ENCODE results near the gene GULP1.

GULP1 gene, protein sequence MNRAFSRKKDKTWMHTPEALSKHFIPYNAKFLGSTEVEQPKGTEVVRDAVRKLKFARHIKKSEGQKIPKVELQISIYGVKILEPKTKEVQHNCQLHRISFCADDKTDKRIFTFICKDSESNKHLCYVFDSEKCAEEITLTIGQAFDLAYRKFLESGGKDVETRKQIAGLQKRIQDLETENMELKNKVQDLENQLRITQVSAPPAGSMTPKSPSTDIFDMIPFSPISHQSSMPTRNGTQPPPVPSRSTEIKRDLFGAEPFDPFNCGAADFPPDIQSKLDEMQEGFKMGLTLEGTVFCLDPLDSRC

DNA sequence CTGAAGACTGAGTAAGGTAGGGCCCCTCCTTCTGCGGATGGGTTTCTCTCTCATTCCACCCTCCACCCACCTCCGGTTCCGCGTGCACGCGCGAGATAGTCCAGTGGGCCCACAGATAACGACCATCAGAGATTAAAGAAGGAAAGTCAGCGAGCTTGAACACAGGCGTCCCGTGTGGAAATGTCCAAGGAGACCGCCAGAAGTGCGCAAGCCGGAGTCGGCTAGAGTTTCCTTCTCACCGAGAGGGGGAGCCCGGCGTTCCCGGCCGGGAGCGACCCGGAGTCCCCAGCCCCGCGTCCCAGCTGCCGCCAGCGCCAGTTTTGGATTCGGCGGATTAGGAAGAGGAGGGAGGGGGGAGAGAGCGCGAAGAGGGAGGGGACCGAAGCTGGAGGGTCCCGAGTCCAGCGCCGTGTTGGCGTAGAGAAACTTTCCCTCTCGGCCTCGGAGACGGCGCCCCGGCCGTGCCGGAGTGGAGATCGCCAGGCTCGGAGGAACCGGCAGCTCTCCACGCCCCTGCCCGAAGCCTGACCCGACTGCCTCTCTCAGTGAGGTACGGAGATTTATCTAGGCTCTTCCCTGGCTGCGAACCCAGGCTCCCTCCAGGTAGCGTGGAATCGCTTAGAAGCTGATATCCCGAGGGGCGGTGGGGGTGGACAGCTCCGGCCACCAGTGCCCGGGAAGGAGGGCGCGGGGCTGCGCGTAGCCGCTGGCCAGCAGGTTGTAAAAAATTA is at the start of gene GULP1:
Gene GULP1 (plus strand): TSS at position 258 of the 731 bp plus-strand sequence. CDS start 185,829 bp downstream, outside the sequence.
- H3K4me3 ChIP-seq (replicated peaks; ENCODE audit: low read depth, low read length), result peak within 1 kb of the TSS; percentile 90
- peak; percentile 31 for DNase-seq (ENCODE audit: extremely low read depth, low read depth)
- TF ChIP-seq, protein P1, sequence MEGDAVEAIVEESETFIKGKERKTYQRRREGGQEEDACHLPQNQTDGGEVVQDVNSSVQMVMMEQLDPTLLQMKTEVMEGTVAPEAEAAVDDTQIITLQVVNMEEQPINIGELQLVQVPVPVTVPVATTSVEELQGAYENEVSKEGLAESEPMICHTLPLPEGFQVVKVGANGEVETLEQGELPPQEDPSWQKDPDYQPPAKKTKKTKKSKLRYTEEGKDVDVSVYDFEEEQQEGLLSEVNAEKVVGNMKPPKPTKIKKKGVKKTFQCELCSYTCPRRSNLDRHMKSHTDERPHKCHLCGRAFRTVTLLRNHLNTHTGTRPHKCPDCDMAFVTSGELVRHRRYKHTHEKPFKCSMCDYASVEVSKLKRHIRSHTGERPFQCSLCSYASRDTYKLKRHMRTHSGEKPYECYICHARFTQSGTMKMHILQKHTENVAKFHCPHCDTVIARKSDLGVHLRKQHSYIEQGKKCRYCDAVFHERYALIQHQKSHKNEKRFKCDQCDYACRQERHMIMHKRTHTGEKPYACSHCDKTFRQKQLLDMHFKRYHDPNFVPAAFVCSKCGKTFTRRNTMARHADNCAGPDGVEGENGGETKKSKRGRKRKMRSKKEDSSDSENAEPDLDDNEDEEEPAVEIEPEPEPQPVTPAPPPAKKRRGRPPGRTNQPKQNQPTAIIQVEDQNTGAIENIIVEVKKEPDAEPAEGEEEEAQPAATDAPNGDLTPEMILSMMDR (IDR thresholded peaks at IDR 0.05; ENCODE audit: low read depth, low read length, missing control alignments), result peak; percentile 74

DNA sequence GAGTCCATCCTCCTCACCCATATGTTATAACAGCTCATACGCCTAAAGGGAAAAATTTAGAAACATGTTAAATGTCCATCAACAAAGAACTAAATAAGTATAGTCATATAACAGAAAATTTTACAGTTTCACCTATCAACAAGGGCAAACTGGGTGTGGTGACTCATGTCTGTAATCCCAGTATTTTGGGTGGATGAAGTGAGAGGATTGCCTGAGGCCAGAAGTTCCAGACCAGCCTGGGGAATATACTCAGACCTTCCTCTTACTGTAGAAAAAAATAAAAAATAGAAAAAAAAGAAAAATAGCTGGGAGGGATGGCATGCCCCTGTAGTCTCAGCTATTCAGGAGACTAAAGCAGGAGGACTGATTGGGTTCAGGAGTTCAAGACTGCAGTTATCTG is 48.3 kb upstream of the GULP1 start:
- no peak overlapping the region for H3K4me3 ChIP-seq (replicated peaks; ENCODE audit: low read depth, low read length)
- no peak for DNase-seq (ENCODE audit: extremely low read depth, low read depth)
- TF ChIP-seq, protein P1 (IDR thresholded peaks at IDR 0.05; ENCODE audit: low read depth, low read length, missing control alignments), result no peak

DNA sequence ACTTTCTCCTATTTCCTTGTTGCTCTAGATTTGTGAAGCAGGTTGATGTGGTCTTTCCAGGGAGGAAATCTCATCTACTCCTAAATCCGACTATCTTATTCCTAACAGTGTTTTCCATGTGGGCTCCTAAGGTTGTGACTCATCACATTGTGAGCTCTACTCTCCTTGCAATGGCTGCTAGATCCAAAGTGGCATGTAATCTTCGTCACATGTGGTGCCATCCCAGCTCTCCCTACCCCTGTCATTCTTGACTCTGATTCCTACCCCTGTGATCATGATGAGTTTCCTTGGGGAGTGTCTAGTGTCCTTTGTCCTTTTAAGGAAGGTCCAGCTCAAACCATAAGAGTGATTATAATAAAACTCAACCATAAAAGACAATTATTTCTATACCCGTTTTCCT is 47.3 kb upstream of the GULP1 start:
- no peak overlapping the region for H3K4me3 ChIP-seq (replicated peaks; ENCODE audit: low read depth, low read length)
- DNase-seq (ENCODE audit: extremely low read depth, low read depth), result peak; percentile 7

DNA sequence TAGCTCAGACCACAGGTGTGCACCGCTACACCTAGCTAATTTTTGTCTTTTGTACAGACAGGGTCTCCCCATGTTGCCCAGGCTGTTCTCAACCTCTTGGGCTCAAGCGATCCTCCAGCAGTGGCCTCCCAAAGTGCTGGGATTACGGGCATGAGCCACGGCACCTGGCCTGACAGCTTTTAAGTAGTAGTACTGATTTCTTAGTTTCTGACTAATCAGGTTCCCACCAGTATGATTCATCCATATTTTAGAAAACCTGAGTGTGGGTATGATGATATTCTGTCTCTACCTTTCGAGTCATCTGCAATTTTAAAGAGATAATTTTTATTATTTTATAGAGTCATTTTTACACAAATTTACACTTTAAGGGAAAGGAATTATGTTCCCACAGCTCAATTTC is 46.4 kb upstream of the GULP1 start:
- H3K4me3 ChIP-seq (replicated peaks; ENCODE audit: low read depth, low read length), result no peak overlapping the region
- TF ChIP-seq, protein P1 (IDR thresholded peaks at IDR 0.05; ENCODE audit: low read depth, low read length, missing control alignments), result no peak
- DNase-seq (ENCODE audit: extremely low read depth, low read depth), result no peak

More for the DNA sequence above, 47.3 kb upstream of the GULP1 start:
- TF ChIP-seq, protein P1 (IDR thresholded peaks at IDR 0.05; ENCODE audit: low read depth, low read length, missing control alignments), result no peak

DNA sequence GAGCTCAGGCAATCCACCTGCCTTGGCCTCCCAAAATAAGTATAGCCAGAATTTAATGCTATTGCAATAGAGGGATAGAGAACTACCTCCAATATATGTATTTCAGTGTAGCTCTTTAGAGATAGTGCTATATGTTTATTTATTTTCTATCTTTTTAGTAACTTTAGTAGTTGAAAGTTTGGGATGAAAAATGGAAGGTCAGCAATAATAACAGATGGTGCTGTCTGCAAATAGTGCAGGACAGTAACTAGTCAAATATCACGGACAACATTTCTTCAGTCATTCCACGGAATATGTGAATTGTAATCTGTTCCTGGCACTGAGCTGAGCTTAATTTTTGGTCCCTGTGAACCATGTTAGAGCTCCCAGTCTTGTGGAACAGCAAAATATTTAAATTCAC is 43.2 kb upstream of the GULP1 start:
- TF ChIP-seq, protein P1 (IDR thresholded peaks at IDR 0.05; ENCODE audit: low read depth, low read length, missing control alignments), result no peak
- H3K4me3 ChIP-seq (replicated peaks; ENCODE audit: low read depth, low read length), result no peak overlapping the region
- DNase-seq (ENCODE audit: extremely low read depth, low read depth), result no peak

DNA sequence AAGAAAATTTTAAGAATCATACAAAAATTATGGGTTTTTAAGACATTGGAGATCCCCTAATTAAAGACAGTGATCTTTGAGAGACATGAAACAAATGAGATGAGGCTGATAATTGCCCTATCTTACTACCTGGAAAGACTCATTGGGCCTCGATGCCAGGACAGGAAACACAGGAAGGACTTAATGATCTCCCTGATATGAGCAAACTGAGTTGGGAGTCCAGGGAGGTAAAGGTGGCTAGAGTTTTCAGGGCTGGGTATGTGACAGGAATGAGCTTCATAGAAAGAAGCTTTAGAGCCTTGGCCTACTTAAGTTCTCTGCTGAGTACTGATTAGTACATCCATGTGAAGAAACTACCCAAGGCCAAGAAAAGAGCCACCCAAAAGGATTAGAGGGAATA is 40.6 kb upstream of the GULP1 start:
- TF ChIP-seq, protein P1 (IDR thresholded peaks at IDR 0.05; ENCODE audit: low read depth, low read length, missing control alignments), result no peak
- no peak for DNase-seq (ENCODE audit: extremely low read depth, low read depth)
- H3K4me3 ChIP-seq (replicated peaks; ENCODE audit: low read depth, low read length), result no peak overlapping the region
